Measurements from ENCODE around the gene SNX22.

SNX22 gene

GRCh38 chr15:64136347-64136746 lies 15.2 kb upstream of the SNX22 start:
- DNase-seq: no peak

GRCh38 chr15:64137226-64137833 lies 14.2 kb upstream of the SNX22 start:
- DNase-seq: no peak

DNA sequence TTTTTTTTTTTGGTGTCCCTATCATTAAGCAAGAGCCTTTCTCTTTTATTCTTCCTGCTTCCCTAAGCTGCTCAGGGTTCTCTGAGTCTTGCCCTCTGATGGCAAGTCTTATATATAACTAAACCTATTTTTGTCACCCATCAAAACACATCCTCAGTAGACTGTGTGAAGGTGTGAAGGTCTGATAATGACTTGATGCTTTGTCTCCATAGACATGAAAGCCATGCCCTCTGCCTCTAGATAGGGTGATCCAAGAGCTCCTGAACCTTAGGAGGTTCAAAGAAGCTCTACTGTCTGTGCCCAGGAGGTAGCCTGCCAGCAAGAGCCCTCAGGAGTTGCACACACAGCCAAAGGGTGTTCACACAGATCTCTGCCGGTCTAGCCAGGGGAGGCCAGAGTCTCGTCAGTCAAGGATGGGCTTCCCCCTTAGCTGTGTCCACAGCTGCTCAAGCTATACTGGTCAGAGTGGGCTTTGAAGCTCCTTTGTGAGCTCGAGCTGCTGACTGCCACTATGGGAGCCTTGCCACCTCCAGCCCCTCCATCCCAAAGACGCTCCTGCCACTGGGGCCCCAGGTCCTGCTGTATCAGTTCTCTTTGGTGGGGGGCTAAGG lies 13.1 kb upstream of the SNX22 start:
- DNase-seq: no peak

- DNase-seq: no peak
Measured at GRCh38 chr15:64141798-64142512, 9.6 kb upstream of the SNX22 start.

- no peak for DNase-seq
Measured at GRCh38 chr15:64143276-64143675, 8.3 kb upstream of the SNX22 start.

GRCh38 chr15:64144192-64144564 lies 7.4 kb upstream of the SNX22 start:
- DNase-seq: no peak

DNA sequence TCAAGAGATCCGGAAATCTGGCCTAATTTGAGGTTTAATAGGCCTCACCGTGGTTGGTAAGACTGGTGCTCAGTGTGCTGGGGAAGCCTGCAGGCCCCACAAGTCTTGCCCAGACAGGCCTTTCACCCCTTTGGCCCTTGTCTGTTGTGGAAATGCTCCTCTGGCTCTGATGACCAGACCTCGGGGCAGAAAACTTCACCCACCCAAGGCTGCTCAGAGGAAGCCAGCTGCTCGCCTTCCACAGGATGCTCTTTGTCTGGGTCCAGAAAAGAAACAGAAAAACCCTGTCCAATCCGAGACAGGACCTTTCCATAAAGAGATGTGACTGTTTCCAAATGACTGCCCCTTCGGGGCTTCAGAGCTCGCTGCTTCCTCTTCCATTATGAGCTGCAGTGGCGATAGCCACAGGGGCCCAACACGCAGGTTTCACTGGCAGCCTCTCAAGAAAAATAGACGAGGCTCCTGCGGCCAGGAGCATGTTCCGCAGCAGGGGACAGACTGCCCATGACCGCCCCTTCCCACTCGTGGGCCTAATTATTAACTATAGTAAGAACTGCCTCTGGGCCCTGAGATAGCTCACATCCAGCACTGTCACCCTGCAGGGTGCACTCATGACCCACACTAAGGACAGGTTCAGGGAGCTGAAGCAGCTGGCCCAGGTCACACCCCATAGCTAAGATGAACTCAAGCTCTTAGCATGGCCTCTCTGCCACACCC lies 6.8 kb upstream of the SNX22 start:
- no peak for DNase-seq

GRCh38 chr15:64146041-64146440 lies 5.5 kb upstream of the SNX22 start:
- no peak for DNase-seq

DNA sequence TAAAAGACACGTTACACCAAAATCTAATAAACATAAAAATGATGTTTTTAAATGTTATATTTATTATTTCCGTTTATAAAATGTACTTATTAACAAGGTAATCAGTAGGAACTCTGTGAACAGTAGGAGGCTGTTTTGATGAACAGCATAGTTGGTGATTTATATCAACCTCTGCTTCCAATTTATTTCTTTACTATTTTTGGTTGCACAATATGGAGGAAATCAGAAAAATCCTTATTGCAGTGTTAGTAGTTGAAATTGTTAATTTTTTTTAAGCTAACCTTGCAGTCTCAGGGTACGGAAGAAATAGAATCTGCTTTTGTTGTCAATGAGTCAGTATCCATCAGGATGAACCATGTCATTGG lies 5.0 kb upstream of the SNX22 start:
- DNase-seq: no peak

DNA sequence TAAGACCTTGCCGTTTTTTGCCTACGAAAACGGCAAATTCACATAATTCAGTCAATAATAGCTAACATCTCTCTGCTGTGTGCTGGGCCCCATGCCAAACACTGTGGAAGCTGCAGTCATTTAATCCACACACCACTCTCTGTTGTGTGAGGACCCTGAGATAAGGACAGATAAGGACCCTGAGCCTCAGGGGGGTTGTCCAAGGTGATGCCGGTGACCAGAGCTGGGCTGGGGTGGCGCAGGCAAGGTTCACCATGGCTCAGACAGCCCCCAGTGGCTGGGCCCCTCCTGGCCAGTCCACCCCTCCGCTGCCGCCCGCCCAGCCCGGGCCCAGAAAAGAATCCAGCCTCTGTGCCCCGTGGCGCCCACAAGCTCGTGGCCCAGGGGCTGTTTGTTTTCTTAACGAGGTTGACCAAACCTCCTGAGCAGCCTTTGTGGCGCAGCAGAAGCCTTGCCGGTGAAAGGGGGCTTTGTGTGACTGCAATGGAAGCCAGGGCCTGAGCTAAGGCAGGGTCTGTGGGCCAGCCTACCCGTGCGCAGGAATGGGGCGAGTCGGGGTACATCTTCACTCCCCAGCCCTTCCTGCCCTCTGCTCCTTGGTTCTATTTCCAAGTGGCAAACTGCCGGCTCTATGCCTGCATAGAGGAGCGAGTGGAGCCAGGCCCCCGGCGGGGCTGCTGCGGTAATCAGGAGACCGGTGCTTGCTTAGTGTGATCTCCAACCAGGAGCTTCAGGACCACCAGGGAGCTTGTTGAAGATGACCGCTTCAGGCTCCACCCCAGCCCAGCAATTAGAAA lies 4.4 kb upstream of the SNX22 start:
- DNase-seq: no peak

- no peak for DNase-seq
Measured at GRCh38 chr15:64148168-64148567, 3.4 kb upstream of the SNX22 start.

GRCh38 chr15:64148581-64148980 lies 3.0 kb upstream of the SNX22 start:
- DNase-seq: no peak

- peak; percentile 51 for DNase-seq
Measured at GRCh38 chr15:64149424-64149823, 2.1 kb upstream of the SNX22 start.

GRCh38 chr15:64149893-64150578 lies 1.5 kb upstream of the SNX22 start:
- DNase-seq: no peak

- DNase-seq: no peak
Measured at GRCh38 chr15:64152507-64153387, 1.2 kb downstream of the SNX22 start.

DNA sequence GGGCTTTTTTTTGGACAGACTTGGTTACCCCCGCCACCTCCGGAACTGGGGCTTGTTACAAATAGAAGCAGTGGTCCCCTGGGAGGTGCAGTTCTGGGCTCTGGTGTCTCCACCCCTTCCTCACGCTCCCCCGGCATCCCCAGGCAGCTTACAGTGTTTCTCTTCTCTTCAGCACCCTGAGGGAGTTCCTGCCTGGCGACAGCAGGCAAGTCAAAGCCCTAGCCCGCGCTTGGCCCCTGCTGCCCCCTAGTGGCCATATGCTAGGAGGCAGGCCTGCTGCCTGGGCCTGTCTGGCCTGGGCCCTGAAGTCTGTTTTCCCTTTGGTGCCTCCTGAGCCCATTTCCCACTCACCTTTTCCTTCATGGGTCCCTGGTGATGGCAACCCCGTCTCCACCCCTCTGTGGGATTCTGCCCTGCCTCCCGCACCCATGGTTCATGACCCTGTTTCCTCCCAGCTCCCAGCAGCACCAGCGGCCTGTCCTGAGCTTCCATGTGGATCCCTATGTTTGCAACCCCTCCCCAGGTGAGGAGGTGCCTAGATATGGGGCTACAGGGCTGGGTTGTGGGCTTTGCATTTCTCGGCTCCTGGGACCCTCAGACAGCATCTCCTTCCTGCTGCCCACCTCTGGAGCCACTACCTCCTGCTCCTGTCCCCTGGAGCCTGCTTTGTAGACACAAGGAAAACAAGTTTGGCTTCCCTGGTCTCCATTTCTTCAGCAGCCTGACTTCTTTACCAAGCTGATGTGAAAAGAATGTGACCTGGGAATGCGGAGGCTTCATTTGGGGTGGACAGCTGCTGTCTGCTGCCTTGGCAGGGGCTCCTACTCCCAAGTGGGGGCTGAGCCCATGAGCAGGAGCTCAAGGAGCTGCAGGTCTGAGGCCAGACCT lies 2.2 kb downstream of the SNX22 start:
- DNase-seq: peak; percentile 93

DNA sequence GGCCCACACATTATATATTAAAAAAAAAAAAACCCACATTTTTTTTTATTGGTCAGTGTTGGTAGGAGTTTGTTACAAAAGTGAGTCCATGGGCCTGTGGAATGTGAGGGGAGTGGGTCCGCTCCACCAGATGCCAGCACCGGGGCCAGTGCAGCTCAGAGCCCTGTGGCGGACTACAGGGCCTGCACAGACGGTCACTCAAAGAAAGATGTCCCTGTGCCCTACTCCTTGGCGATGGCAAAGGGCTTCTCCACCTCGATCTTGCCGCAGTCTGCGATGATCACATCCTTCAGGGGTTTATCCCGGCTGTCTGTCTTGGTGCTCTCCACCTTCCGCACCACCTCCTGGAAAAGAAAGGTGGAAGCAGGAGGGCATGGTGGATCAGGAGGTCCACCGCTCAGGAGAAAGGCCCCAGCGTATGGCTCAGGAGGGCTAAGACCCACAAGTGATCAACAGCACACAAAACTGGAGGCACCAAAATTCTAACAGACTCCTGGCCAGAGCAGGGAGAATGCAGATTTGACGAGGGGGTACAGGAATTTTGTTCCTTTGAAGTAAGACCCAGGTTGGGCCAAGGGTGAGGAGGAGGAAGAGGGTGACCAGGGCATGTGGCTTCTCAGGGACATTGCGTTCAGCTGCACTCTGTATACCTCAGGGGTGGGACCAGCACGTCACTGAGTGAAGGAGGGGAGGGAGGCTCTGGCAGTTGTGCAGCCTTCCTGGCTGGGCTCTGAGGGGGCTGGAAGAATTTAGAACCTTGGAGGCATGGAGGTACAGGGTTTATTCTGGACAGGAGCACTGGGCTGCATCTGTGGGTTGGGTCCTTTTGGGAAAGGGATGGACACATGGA lies 4.5 kb downstream of the SNX22 start:
- DNase-seq: no peak

DNA sequence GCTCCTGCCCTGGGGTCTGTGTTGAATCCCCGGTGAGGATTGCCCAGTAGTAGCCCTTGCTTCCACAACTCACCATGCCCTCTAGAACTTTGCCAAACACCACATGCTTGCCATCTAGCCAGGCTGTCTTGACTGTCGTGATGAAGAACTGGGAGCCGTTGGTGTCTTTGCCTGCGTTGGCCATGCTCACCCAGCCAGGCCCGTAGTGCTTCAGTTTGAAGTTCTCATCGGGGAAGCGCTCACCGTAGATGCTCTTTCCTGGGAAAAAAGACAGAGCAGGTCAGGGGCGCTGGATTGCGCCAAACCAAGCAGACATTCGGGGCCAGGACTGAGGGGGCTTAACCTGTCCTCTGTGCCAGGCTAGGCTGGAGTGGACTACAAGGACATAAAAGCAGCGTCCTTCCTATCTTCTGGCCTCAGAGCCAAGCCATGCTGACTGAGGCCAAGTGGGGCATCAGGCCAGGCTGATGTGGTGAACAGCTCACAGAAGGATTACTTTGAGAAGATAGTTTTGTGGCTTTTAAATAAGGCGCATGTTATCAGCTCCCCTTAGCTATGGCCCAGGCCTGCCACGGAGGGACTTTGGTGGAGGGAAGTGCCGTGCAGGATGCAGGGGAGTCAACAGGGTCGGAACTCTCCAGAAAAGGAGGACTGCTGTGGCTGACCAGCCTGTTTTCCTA lies 5.3 kb downstream of the SNX22 start:
- DNase-seq: no peak
